K562 (cell line): ENCODE results near the gene HADHA. TPM values are rescaled to one million over a fixed set of nuclear protein-coding genes. Genes with fewer than 3 reads are reported as not detected.
A peak's percentile ranks its signal among the peaks of the same experiment; 100 is the strongest.

Experiments used
- ATAC-seq: fragments of 200-7000 bp; cut with Tn5 transposase; 3 replicates; pipeline ENCODE4 v1.9.1; 2020; ENCODE audit warnings: moderate library complexity
- BruUV-seq: library from RNA; stranded (reverse); fragments of 400-500 nt; replicated peaks from 2 replicates; lab custom pipeline; 2021; lab: Mats Ljungman, UMichigan
- CTCF ChIA-PET: fragments of 300-600 bp; formaldehyde crosslinking; extraction: SDS; loops from one replicate; lab custom pipeline; 2021; ENCODE audit warnings: low intra/inter-chr PET ratio; lab: Yijun Ruan, JAX
- POLR2A ChIA-PET: fragments of 300-600, 350-650 bp; sonication (Branson Sonifier 250); formaldehyde crosslinking; extraction: SDS; loops from one replicate; lab custom pipeline; 2021; ENCODE audit warnings: antibody characterized with exemption, inconsistent platforms; lab: Yijun Ruan, JAX
- DNase-seq, 4 experiments: peaks; one replicate each; pipeline versions ENCODE4 v3.0.0 to v3.0.0-alpha.2; 2011 to 2018; ENCODE audit warnings: low spot score in 3 of 4, mixed read lengths in 3 of 4; ENCODE audit errors: extremely low read depth in 1 of 4
- FAIRE-seq: peaks from 2 replicates; lab custom pipeline; 2011; peaks lifted over from hg19 to GRCh38; lab: Jason Lieb, UNC
- H2AFZ ChIP-seq: 2 replicates; pipeline ENCODE4 v1.6.0; 2011; ENCODE audit warnings: low read depth, low read length, control low read depth, inconsistent platforms
- H3K27ac ChIP-seq: fragments of 200-600 bp; 3 replicates; pipeline ENCODE4 v1.8.0; 2011; ENCODE audit warnings: low read depth, mild to moderate bottlenecking, control low read depth, inconsistent platforms, low read length, moderate library complexity, mixed read lengths; ENCODE audit errors: extremely low read depth
- H3K27me3 ChIP-seq, 2 experiments: fragments of 300-600 bp in 1 of 2; 2 replicates in 1 of 2; 3 replicates in 1 of 2; pipeline versions ENCODE4 v1.6.0 to v1.8.0; 2011; ENCODE audit warnings: inconsistent platforms in 2 of 2, low read length in 2 of 2, mild to moderate bottlenecking in 1 of 2, mixed read lengths in 1 of 2, moderate library complexity in 1 of 2; ENCODE audit not compliant: control insufficient read depth in 2 of 2, insufficient read depth in 2 of 2
- H3K36me3 ChIP-seq: fragments of 300-600 bp; 3 replicates; pipeline ENCODE4 v1.8.0; 2011; ENCODE audit warnings: mild to moderate bottlenecking, low read length, inconsistent platforms; ENCODE audit not compliant: control insufficient read depth, insufficient read depth
- H3K4me1 ChIP-seq, 2 experiments: fragments of 200-600 bp in 1 of 2; replicated peaks in 1 of 2; 2 replicates in 1 of 2; 3 replicates in 1 of 2; pipeline versions ENCODE4 v1.5.1 to v1.8.0; 2011; ENCODE audit warnings: inconsistent platforms in 2 of 2, low read length in 2 of 2, mild to moderate bottlenecking in 1 of 2, mixed read lengths in 1 of 2, moderate library complexity in 1 of 2; ENCODE audit not compliant: control insufficient read depth in 2 of 2, insufficient read depth in 2 of 2
- H3K4me2 ChIP-seq: 2 replicates; pipeline ENCODE4 v1.6.1; 2011; ENCODE audit warnings: low read length, control low read depth, inconsistent platforms, mixed read lengths; ENCODE audit not compliant: insufficient read depth
- H3K4me3 ChIP-seq: fragments of 200-600 bp; sonication (generic), shearing (Covaris generic); 2 replicates; pipeline ENCODE4 v1.5.1; 2016; ENCODE audit warnings: control low read depth, inconsistent platforms
- H3K79me2 ChIP-seq: fragments of 200-600 bp; 3 replicates; pipeline ENCODE4 v1.8.0; 2011; ENCODE audit warnings: low read length, inconsistent platforms; ENCODE audit not compliant: control insufficient read depth, insufficient read depth
- H3K9ac ChIP-seq, 2 experiments: 2 replicates each; pipeline versions ENCODE4 v1.6.0 to v1.6.1; 2011; ENCODE audit warnings: low read depth in 2 of 2, low read length in 2 of 2, control low read depth in 1 of 2, inconsistent platforms in 1 of 2, mild to moderate bottlenecking in 1 of 2, mixed read lengths in 1 of 2; ENCODE audit not compliant: insufficient read depth in 1 of 2
- H3K9me1 ChIP-seq: one replicate; pipeline ENCODE4 v1.6.0; 2011; ENCODE audit warnings: inconsistent platforms, mild to moderate bottlenecking, low read length, moderate library complexity; ENCODE audit not compliant: control insufficient read depth, insufficient read depth
- H3K9me3 ChIP-seq: replicated peaks from 2 replicates; pipeline ENCODE4 v1.5.1; 2011; ENCODE audit warnings: low read depth, low read length, inconsistent platforms; ENCODE audit not compliant: control insufficient read depth, insufficient read depth
- H4K20me1 ChIP-seq: replicated peaks from 2 replicates; pipeline ENCODE4 v1.6.1; 2011; ENCODE audit warnings: low read length, inconsistent platforms, mixed read lengths; ENCODE audit not compliant: control insufficient read depth, insufficient read depth
- NFIC ChIP-seq: fragments of 450-650 bp; IDR thresholded peaks from 2 replicates; pipeline ENCODE4 v1.6.1; 2017; ENCODE audit warnings: mild to moderate bottlenecking, inconsistent platforms
- PRDM10 ChIP-seq: fragments of 450-650 bp; IDR thresholded peaks from 2 replicates; pipeline ENCODE4 v1.6.1; 2018; ENCODE audit not compliant: partially characterized antibody
- ZFP1 ChIP-seq: fragments of 450-650 bp; formaldehyde crosslinking; IDR thresholded peaks from 2 replicates; pipeline ENCODE4 v1.4.0; 2020; ENCODE audit warnings: mild to moderate bottlenecking, mixed read lengths
- ZNF217 ChIP-seq: sonication (generic); formaldehyde crosslinking; IDR thresholded peaks from 2 replicates; pipeline ENCODE4 v1.8.0; 2022; ENCODE audit warnings: mild to moderate bottlenecking, missing genetic modification reagents
- WGBS: fragments of 100-300 bp; shearing (Covaris generic); methylation state at CpG from one replicate; pipeline ENCODE4 v1.1.6; 2016; ENCODE audit warnings: low coverage, mixed read lengths; ENCODE audit not compliant: insufficient coverage; ENCODE audit errors: missing lambda C conversion rate; 5-methylcytosine and 5-hydroxymethylcytosine counted together
- in situ Hi-C: fragments of 300-500 bp; cut with MboI; formaldehyde crosslinking; loops from 4 replicates; pipeline ENCODE4 v1.15.0; 2018; ENCODE audit warnings: inconsistent platforms, mixed read lengths
- intact Hi-C: fragments of 100-400 bp; cut with micrococcal nuclease; formaldehyde crosslinking; loops from 2 replicates; pipeline ENCODE4 v1.14.2; 2022
- polyA plus RNA-seq, 8 experiments: library from polyadenylated mRNA; depleted of rRNA in 4 of 8; stranded (reverse) in 5 of 8; unstranded in 3 of 8; fragments of >200 nt; fragmentation: Nextera tagmentation in 2 of 8; fragmentation: Illumina TruSeq in 1 of 8; extraction: Ambion mirVana in 2 of 8; extraction: Trizol in 1 of 8; gene quantifications; 2 replicates each; pipeline versions ENCODE4 v1.2.1 to v1.2.3, GENCODE V29; 2011 to 2014; ENCODE audit warnings: inconsistent platforms in 1 of 8, missing spikeins in 1 of 8
- total RNA-seq, 7 experiments: library from RNA; depleted of rRNA in 6 of 7; stranded (reverse); fragments of >200 nt in 6 of 7; fragmentation: Illumina TruSeq in 2 of 7; extraction: Trizol in 2 of 7; gene quantifications; 2 replicates each; pipeline versions ENCODE4 v1.2.1 to v1.2.3, GENCODE V29; 2011 to 2021; ENCODE audit warnings: low replicate concordance in 1 of 7

The HADHA gene
- total and polyA plus RNA-seq, 9 of the 15 experiments (the other 6 are each of a cell fraction or from before 2014, with no cell fraction given): 145 to 326 (median 202) TPM

GRCh38 chr2:26197516-26197915, 46.9 kb downstream of the HADHA start (continued):
- TF ChIP-seq PRDM10: no peak

DNA sequence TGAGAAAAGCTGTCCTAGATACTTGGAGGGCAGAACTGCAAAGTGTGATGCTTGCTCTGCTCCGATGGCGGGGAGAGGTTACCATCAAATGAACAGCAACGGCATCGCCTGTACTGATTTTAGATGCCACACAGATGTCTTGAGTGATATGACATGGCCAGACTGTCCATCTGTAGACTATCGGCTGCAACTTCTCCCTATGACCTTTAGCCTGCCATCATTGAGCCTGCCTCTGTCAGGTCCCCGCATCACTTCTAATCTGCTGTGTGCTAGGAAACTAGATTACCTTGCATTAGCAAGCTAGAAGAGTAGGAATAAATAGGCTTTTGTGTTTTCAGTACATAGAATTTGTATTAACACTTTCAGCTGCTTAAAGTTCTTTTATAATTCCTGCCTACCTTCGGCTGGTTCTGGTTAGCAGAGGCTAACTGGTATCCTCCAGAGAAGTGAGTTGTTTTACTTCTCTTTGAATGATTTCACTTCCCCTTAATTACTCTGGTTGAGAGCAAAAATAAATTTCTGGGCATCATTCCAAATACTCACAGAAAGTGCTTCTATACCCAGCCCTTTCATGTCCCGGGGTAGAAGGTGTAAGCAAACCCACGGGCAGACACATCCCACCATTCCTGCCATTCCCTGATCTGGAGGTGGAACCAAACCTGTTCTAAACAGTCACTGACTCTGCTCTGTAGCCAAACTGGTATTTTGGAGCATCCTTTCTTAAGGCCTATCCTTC, 47.6 kb downstream of the HADHA start:
- no peak for FAIRE-seq
- Histone ChIP-seq H2AFZ (no peak overlapping the region), H3K27ac (no peak overlapping the region), H3K9me1 (peaks cover under 1% of the 10 kb centered on the region), H3K4me1 (peaks cover 0 to 5% of the 10 kb centered on the region in 2 experiments; a peak in 3 of 5 replicates), H4K20me1 (no peaks in the 10 kb centered on the region), H3K27me3 (no peaks in the 10 kb centered on the region), H3K9ac (no peak overlapping the region), H3K79me2 (no peaks in the 10 kb centered on the region), H3K4me3 (no peak overlapping the region), H3K9me3 (no peaks in the 10 kb centered on the region), H3K4me2 (no peak overlapping the region), H3K36me3 (peaks cover 95% of the 10 kb centered on the region)
- 88% methylated on average over 9 of the region's 9 CpGs for WGBS
- TF ChIP-seq ZFP1 (CRISPR knock-in tag) (peak; percentile 36; the same call in 1 of the 2 replicates), NFIC (0 out of 2 replicates have a peak, but pooled peaks have one; percentile 34), ZNF217 (CRISPR knock-in tag) (no peak)
- CTCF ChIA-PET: no interaction called here
- POLR2A ChIA-PET: interaction anchor here (0.9 kb wide), 1 partner anchor 11 kb away, joined by 4 read pairs; no protein-coding TSS in a partner anchor
- intact Hi-C loops: no loop called here
- no TSS peak for BruUV-seq
- in situ Hi-C loops: no loop called here
- no peak for ATAC-seq
- DNase-seq: no peak
